Stimulated activated naive CD8-positive, alpha-beta T cell treated with anti-CD3 and anti-CD28 coated beads, Interleukin-15, Interleukin-2, amounts not matched to agents 100 U/mL and 50 U/mL, for 24 hours (primary cell): ENCODE data around the gene ZC4H2.
"Not testable (repeated sequence)": the region's sequence is repeated elsewhere in the genome, so short reads cannot be mapped to it uniquely, and the experiment has no call there.

ENCODE experiments used
- ATAC-seq: fragments of 150-1000 bp; cut with Tn5 transposase; one replicate; pipeline ENCODE4 v1.10.0; 2021
- DNase-seq: peaks from one replicate; pipeline ENCODE4 v3.0.0; 2021

ZC4H2 gene

DNA sequence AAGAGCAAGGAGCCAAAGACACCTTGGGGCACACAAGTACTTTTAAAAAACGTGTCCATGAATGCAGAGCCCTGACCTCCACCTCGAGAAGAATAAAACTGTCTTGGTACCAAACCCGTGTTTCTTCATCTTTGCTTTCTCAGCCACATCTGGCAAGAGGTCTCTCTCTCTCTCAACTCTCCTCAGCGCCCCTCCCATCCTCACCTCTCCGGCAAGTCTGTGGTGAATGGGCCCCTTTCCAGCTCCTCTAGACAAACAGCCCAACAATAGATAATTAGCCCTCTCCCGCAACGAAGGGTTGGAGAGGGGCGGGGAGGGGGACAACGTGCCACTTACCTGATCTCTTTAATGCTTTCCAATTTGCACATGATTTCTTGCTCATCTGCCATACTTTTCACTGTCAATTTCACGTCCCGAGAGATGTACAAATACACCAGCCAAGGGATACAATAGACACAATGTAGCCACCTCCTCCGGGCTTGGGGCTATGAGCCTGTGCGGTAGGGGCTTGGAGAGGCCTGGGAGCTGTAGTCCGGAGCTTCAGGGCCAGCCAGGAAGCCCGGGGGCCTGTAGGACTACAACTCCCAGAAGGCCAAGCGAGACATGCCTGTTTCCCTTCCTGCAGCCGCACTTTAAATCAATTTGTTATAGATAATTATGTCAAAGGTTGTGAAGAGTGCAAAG is at the start of gene ZC4H2:
ZC4H2 (minus strand) TSS at position 462 of the 684 bp plus-strand sequence; CDS start at position 389, 73 bp downstream.
- ATAC-seq (peak; percentile 100), DNase-seq (peak; percentile 69)

- no peak for DNase-seq
- ATAC-seq, result no peak
Observed at GRCh38 chrX:65017451-65017850, 41.2 kb upstream of the ZC4H2 start.

DNA sequence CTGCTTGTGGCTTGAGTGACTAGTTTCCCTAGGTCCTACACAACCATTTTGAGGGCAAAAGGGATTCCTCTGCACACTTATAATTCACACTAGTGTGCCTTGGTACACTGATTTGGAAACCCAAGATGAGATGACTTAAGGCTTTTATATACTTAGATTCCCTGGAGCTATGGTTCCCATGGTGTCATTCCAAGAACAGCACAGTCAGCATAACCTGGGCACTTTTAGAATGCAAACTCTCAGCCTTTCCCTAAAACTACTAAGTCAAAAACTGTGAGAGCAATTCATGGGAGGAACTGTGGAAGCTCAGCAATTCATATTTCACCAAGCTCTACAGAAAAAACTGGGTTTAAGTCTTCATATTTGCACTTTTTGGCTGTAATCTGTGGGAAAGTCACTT is 38.0 kb upstream of the ZC4H2 start:
- no peak for DNase-seq
- no peak for ATAC-seq

GRCh38 chrX:65009459-65009858 is 33.2 kb upstream of the ZC4H2 start:
- DNase-seq (no peak), ATAC-seq (no peak)

DNA sequence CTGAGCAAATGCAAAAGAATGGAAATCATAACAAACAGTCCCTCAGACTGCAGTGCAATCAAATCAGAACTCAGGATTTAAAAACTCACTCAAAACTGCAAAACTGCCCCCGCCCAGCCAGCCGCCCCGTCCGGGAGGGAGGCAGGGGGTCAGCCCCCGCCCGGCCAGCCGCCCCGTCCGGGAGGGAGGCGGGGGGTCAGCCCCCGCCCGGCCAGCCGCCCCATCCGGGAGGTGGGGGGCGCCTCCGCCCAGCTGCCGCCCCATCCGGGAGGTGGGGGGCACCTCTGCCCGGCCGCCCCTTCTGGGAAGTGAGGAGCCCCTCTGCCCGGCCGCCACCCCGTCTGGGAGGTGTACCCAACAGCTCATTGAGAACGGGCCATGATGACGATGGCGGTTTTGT is 26.0 kb upstream of the ZC4H2 start:
- not testable (repeated sequence) for ATAC-seq, DNase-seq

GRCh38 chrX:64996805-64997204 is 20.6 kb upstream of the ZC4H2 start:
- DNase-seq, result no peak
- no peak for ATAC-seq

- DNase-seq (no peak), ATAC-seq (no peak)
Observed at GRCh38 chrX:64994131-64994798, 18.0 kb upstream of the ZC4H2 start.

- ATAC-seq, result no peak
- no peak for DNase-seq
Observed at GRCh38 chrX:64977830-64978229, 1.6 kb upstream of the ZC4H2 start.

DNA sequence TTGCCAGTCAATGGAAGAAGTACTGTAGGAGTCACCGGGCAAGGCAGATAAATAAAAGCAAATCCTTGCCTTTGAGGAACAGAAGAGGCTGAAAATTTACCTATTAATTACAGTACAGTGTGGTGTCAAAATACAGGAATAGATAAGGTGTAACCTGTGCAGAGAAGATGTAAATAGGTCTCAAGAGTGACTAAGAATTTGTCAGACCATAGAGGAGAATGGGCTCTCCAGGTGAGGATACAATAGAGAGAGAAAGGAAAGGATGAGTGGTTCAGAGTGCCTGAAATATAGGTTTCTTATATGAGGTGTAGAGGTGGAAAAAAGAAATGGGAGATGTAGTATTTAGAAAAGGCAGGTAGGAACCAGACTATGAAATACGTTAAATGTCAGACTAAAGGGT is 801 bp upstream of the ZC4H2 start:
- DNase-seq (no peak), ATAC-seq (no peak)

- ATAC-seq, result no peak
- no peak for DNase-seq
Observed at GRCh38 chrX:64976673-64977040, 407 bp upstream of the ZC4H2 start.

- ATAC-seq (no peak), DNase-seq (peak; percentile 32)
Observed at GRCh38 chrX:64975491-64975890, 759 bp downstream of the ZC4H2 start.

DNA sequence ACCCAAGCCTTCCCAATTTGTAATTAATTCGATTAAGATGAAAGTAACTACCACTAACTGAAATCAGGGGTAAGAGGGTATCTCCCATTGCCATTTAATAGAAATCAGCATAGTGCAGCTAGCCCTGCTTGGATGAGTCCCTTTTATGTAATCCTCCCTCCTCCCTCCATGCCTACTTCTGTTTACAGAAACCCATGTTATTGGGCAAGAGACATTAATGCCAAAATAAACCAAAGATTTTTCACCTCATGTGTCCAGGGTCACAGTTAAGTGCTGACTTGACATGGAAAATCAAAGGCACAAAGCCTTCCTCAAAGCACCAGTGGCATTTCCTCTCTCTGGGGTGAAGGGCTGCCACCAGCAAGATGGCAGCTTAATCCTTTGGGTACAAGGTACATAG is 50.8 kb downstream of the ZC4H2 start:
- ATAC-seq, result no peak
- DNase-seq, result no peak

DNA sequence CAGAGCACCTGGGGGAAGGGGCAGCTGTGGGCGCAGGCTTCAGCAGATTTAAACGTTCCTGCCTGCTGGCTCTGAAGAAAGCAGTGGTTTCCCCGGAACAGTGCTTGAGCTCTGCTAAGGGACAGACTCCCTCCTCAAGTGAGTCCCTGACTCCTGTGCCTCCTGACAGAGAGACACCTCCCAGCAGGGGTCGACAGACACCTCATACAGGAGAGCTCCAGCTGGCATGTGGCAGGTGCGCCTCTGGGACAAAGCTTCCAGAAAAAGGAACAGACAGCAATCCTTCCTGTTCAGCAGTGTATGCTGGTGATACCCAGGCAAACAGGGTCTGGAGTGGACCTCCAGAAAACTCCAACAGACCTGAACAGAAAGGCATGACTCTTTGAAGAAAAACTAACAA is 68.1 kb downstream of the ZC4H2 start:
- ATAC-seq (no peak), DNase-seq (no peak)

- DNase-seq, result peak; percentile 37
- peak; percentile 49 for ATAC-seq
Observed at GRCh38 chrX:64894454-64895038, 81.7 kb downstream of the ZC4H2 start.

DNA sequence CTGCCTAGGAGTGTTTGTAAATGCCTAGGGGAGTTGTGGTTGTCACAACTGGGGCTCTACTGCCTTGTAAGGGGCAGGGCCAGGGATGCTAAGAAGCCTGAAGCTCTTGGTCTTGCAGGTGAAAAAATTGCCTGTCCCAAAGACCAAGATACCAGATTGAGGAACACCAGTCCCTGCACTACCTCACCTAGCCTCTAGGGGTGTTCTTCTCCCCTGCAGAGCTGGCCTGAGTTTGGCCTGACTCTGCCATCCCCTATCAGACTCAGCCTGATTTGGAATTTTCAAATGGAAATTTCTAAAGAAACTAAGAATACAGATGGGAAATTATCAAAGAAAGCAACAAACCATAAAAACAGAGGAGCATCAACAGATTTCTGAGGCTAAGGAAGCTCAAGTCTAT is 90.4 kb downstream of the ZC4H2 start:
- no peak for ATAC-seq
- no peak for DNase-seq

- DNase-seq, result not testable (repeated sequence)
Observed at GRCh38 chrX:64878709-64879108, 97.5 kb downstream of the ZC4H2 start.

GRCh38 chrX:64867217-64867616 is 109.0 kb downstream of the ZC4H2 start:
- no peak for ATAC-seq
- DNase-seq, result no peak

More at GRCh38 chrX:64878709-64879108, 97.5 kb downstream of the ZC4H2 start:
- ATAC-seq, result not testable (repeated sequence)
